Measurements from ENCODE around the gene NDEL1. TPM values are rescaled to one million over a fixed set of nuclear protein-coding genes. Genes with fewer than 3 reads are reported as not detected.

Gene NDEL1
- total RNA-seq, 1 donor from 2014 or later: 25.5 TPM

GRCh38 chr17:8473451-8474192 is 37.9 kb downstream of the NDEL1 start:
- no peak for ATAC-seq
- intact Hi-C loops (cut with micrococcal nuclease): no loop called here
- DNase-seq: no peak

DNA sequence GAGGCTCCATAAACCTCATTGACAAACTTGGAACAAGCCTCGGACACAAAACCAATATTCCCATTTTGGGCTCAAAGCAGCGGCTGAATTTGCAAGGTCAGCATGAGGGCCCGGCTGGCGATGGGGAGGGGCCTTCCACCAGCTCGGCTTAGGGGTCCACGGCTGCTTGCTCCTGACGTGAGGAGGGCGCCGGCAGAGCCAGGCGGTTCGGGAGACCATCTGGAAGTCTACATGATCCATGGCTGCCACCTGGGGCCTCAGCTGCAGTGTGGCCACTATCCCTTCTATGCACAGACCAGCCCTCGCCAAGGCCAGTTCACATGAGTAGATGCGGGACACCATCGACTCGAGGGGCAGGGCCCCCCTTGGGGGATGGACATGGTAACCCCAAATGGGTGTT is 39.1 kb downstream of the NDEL1 start:
- no peak for ATAC-seq
- intact Hi-C loops (cut with micrococcal nuclease): no loop called here
- DNase-seq: no peak

GRCh38 chr17:8475227-8475626 is 39.5 kb downstream of the NDEL1 start:
- DNase-seq: no peak
- intact Hi-C loops (cut with micrococcal nuclease): no loop called here
- no peak for ATAC-seq

DNA sequence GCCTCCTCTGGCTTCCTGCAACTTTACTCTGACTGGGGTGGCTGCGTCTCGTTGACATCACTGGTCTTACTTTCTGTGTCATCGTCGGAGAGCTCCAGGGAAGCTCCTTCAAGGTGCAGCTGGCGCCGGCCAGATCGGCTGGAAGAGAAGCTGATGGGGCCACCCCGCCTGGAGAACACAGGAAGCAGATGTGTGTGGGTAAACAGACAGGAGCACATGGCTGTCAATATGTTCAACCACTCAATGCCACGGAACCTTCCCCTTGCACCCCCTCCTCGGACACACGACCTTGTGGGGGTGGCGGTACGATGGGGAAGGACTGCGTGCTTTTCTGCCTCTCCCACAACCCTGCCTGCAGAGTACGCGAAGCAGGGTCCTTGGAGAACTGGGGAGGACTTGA is 40.1 kb downstream of the NDEL1 start:
- intact Hi-C loops (cut with micrococcal nuclease): no loop called here
- ATAC-seq (no peak), DNase-seq (no peak)

GRCh38 chr17:8476741-8477140 is 41.1 kb downstream of the NDEL1 start:
- intact Hi-C loops (cut with micrococcal nuclease): no loop called here
- DNase-seq (no peak), ATAC-seq (no peak)

- DNase-seq: no peak
- intact Hi-C loops (cut with micrococcal nuclease): no loop called here
- ATAC-seq: no peak
Observed at GRCh38 chr17:8477171-8477570, 41.5 kb downstream of the NDEL1 start.

DNA sequence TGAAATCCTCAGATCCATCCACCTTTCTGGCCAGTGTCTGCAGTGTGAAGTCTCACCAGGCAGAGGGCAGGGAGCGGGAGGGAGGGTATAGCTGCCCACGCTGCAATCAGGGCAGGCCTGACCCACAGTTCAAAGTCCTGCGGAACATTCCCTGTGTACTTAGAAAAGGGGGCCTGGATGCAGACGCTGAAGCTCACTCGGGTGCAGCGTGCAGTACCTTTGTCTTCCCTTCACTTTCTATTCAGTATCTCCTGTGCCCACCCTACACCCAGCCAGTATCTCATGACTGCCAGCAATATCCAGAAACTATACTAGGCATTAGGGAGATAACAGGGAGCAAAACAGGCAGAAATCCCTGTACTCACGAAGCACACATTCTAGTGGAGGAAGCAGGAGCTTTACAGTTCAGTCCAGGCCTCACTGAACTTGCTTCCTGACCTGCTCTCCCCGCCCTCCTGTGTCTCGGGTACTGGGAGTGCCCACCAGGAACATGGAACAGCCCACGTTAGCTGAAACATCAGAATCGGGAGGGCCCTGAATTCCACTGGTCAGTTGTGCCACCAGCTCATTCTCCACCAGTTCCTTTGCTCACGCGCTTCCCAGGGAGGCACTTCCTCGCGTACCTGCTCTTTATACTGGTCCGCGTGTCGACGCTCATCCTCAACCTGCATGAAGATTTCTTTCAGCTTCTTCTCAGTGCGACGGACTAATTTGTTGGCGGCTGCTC is 42.2 kb downstream of the NDEL1 start:
- intact Hi-C loops (cut with micrococcal nuclease): no loop called here
- ATAC-seq (no peak), DNase-seq (no peak)

DNA sequence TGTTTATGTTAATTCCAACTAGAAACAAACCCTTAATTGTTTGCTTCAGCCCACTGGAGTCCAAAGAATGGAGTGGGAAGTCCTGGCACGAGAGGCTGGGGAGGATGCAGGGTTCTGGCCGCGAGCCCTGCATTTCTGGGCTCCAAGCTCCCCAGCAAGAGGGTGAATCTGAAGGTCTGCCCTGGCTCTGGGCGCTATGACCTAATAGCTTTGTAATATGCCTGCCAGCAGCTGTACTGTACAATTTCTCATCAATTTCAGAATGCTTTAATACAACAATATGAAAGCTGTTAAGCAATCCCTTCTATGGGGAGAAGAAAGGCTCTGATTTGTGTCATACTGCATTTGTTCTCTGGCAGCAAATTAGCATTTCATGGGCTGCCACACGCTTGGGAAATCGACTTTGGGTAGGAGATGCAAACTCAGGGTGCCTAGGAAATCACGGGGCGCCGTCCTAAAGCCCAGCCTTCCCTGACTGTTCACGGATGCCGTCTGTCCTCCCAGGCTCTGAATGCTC is 43.8 kb downstream of the NDEL1 start:
- ATAC-seq (peak; percentile 86), DNase-seq (peak; percentile 77)
- intact Hi-C loops (cut with micrococcal nuclease): no loop called here

GRCh38 chr17:8480011-8480976 is 44.6 kb downstream of the NDEL1 start:
- ATAC-seq (no peak), DNase-seq (no peak)
- intact Hi-C loops (cut with micrococcal nuclease): no loop called here

DNA sequence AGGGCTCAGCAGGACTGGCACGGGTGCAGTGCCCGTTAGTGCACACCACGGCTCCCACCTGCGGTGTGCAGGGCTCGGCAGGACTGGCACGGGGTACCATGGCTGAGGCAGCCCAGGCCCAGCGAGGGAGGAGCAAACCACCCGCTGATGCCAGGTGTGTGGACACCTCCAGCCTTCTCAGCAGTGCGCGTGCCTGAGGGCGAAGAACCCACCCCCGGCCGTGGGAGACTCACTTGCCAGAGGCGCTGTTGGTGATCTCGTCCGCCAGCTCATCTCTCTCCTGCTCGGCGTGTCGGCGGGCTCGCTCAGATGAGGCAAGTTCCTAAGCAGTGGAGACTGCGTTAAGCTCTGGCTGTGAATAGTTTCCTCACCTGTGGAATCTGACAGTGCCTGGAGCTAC is 45.4 kb downstream of the NDEL1 start:
- DNase-seq: no peak
- no peak for ATAC-seq
- intact Hi-C loops (cut with micrococcal nuclease): no loop called here

- intact Hi-C loops (cut with micrococcal nuclease): no loop called here
- no peak for DNase-seq
- no peak for ATAC-seq
Observed at GRCh38 chr17:8481703-8482102, 46.0 kb downstream of the NDEL1 start.

- ATAC-seq (no peak), DNase-seq (no peak)
- intact Hi-C loops (cut with micrococcal nuclease): no loop called here
Observed at GRCh38 chr17:8482546-8482945, 46.9 kb downstream of the NDEL1 start.

DNA sequence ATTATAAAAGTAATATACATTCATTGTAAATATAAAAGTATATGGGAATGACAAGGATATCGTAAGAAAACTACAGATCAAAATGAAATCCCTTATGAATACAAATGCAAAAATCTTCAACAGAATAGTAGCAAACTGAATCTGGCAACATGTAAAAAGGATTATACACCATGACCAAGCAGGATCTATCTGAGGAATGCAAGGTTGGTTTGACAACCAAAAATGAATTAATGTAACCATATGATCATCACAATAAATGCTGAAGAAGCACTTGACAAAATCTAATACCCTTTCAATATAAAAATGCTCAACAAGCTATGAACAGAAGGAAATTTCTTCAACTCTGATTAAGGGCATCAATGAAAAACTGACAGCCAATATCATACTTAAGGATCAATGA is 48.8 kb downstream of the NDEL1 start:
- no peak for DNase-seq
- intact Hi-C loops (cut with micrococcal nuclease): no loop called here
- no peak for ATAC-seq

- DNase-seq (no peak), ATAC-seq (no peak)
- intact Hi-C loops (cut with micrococcal nuclease): no loop called here
Observed at GRCh38 chr17:8485491-8485890, 49.8 kb downstream of the NDEL1 start.

DNA sequence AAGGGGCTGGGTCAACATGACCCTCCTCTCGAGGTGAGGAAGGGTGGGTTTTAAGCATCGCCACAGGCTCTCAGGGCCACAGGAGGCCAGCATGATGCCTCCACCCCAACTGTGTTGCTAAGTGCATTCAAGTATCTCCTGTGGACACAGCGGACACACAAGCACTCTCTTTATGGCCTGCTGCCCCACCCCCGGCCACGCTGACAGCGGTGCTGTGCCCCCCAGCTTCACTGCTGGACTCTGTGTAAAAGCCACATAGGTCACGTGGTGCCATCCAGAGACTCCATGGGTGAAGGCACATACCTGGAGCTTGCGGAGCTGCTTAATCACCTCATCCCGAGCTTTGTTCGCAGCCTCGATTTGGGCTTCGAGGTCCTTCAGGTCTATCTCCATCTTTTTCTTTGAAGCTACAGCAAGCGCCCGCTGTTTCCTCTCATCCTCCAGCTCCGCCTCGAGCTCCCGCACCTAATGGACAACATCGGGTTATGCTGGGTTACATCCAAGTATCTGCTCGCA is 51.5 kb downstream of the NDEL1 start:
- ATAC-seq: no peak
- intact Hi-C loops (cut with micrococcal nuclease): no loop called here
- no peak for DNase-seq

- DNase-seq: no peak
- ATAC-seq: no peak
- intact Hi-C loops (cut with micrococcal nuclease): no loop called here
Observed at GRCh38 chr17:8487743-8488142, 52.1 kb downstream of the NDEL1 start.

DNA sequence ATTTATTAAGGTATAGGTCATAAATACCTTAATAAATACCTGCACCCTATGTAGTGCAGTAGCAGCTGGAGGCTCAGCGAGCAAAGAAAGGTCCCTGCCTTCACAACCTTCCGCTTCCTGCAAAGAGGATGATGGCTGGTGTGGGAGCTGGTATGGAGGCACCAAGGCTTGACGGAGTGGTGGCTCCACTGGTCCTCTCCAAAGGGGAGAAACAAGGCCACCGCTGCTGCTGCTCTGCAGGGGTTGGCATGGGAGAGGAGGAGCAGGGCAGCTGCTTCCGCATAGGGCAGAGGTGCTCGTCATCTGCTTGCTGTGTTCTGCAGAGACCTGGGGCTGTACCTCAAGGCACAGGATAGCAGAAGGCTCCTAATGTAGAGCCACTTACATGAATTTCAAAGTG is 52.8 kb downstream of the NDEL1 start:
- ATAC-seq (peak; percentile 23), DNase-seq (no peak)
- intact Hi-C loops (cut with micrococcal nuclease): no loop called here

DNA sequence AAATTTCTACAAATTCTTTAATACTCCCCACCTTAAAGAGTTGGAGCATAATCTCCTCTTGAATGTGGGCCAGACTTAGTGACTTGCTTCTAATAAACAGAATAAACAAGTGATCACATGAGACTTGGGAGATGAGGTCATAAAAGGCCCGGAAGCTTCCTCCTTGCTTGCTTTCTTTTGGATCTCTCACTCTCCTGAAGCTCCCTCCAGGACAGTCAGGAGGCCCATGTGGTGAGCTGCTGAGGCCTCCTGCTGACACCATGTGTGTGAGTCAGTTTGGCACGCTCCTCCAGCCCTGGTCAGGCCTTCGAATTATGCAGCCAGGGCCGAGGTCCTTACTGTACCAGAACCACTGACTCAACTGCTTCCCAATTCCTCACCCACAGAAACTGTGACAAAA is 53.2 kb downstream of the NDEL1 start:
- peak; percentile 91 for ATAC-seq

GRCh38 chr17:8489841-8490240 is 54.2 kb downstream of the NDEL1 start:
- DNase-seq (no peak), ATAC-seq (no peak)
- intact Hi-C loops (cut with micrococcal nuclease): no loop called here

More for the DNA sequence above, 53.2 kb downstream of the NDEL1 start:
- DNase-seq: peak; percentile 72
- intact Hi-C loops (cut with micrococcal nuclease): no loop called here
